Measurements from ENCODE around the gene MEPCE. TPM values are rescaled to one million over a fixed set of nuclear protein-coding genes. Genes with fewer than 3 reads are reported as not detected.
A peak's percentile ranks its signal among the peaks of the same experiment; 100 is the strongest.

The MEPCE gene
- total RNA-seq, 2 experiments from 2014 or later, result 52.6 to 57.0 TPM

DNA sequence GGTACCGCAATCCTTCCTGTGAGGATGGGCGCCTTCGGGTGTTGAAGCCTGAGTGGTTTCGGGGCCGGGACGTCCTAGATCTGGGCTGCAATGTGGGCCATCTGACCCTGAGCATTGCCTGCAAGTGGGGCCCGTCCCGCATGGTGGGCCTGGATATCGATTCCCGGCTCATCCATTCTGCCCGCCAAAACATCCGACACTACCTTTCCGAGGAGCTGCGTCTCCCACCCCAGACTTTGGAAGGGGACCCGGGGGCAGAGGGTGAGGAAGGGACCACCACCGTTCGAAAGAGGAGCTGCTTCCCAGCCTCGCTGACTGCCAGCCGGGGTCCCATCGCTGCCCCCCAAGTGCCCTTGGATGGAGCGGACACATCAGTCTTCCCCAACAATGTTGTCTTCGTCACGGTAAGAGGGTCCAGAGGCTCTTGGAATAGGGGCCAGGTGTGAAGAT, 1.7 kb downstream of the MEPCE start:
- no peaks in the 10 kb centered on the region for H3K9me3 Mint-ChIP-seq
- DNase-seq (peak in 1 of 14 experiments; percentile 53), ATAC-seq (ENCODE audit: poor library complexity) (no peak)
- Histone ChIP-seq H3K36me3 (ENCODE audit: insufficient read depth, low read length) (peaks cover 30% of the 10 kb centered on the region), H3K4me3 (ENCODE audit: low read length) (no peak overlapping the region), H3K27me3 (ENCODE audit: control insufficient read depth in 1 of 2, insufficient read depth in 2 of 2, low read length in 2 of 2) (no peaks in the 10 kb centered on the region), H3K4me1 (ENCODE audit: insufficient read depth, low read length) (peaks cover 70% of the 10 kb centered on the region), H3K9me3 (ENCODE audit: control insufficient read depth in 1 of 2, insufficient read depth in 1 of 2, low read length in 2 of 2) (no peaks in the 10 kb centered on the region), H3K27ac (ENCODE audit: low read depth in 1 of 2, low read length in 2 of 2) (peak overlapping the region in 1 of 2 donors; percentile 35)
- H3K4me1 Mint-ChIP-seq (ENCODE audit: low read depth), result peaks cover 64% of the 10 kb centered on the region
- peak overlapping the region; percentile 100 for H3K27ac Mint-ChIP-seq
- intact Hi-C loops (cut with DNase I, micrococcal nuclease), result loop anchor here in 1 of 2 experiments (10.0 kb wide), 1 partner anchor 823 kb away; no protein-coding TSS in a partner anchor
- CTCF ChIA-PET, result no interaction called here
- POLR2A ChIA-PET, result interaction anchor here (3.9 kb wide), 1 partner anchor 8 kb away, joined by 84 read pairs; the partner anchor contains the start of gene PPP1R35
- no peak for TF ChIP-seq CTCF (IDR thresholded peaks at IDR 0.05)
- H3K4me3 Mint-ChIP-seq, result peak overlapping the region; percentile 95
- H3K36me3 Mint-ChIP-seq (ENCODE audit: low read depth), result peaks cover 70% of the 10 kb centered on the region
- H3K27me3 Mint-ChIP-seq, result peaks cover 11% of the 10 kb centered on the region

- Histone ChIP-seq H3K27me3 (ENCODE audit: control insufficient read depth in 1 of 2, insufficient read depth in 2 of 2, low read length in 2 of 2) (no peaks in the 10 kb centered on the region), H3K4me3 (ENCODE audit: low read length) (no peak overlapping the region), H3K9me3 (ENCODE audit: control insufficient read depth in 1 of 2, insufficient read depth in 1 of 2, low read length in 2 of 2) (no peaks in the 10 kb centered on the region), H3K36me3 (ENCODE audit: insufficient read depth, low read length) (peaks cover 30% of the 10 kb centered on the region), H3K4me1 (ENCODE audit: insufficient read depth, low read length) (peaks cover 76% of the 10 kb centered on the region), H3K27ac (ENCODE audit: low read depth in 1 of 2, low read length in 2 of 2) (peak overlapping the region in 1 of 2 donors; percentile 16)
- TF ChIP-seq CTCF (IDR thresholded peaks at IDR 0.05), result no peak
- CTCF ChIA-PET, result no interaction called here
- DNase-seq (no peak), ATAC-seq (ENCODE audit: poor library complexity) (no peak)
- peak overlapping the region; percentile 95 for H3K4me3 Mint-ChIP-seq
- H3K4me1 Mint-ChIP-seq (ENCODE audit: low read depth), result peaks cover 67% of the 10 kb centered on the region
- POLR2A ChIA-PET, result no interaction called here
- intact Hi-C loops (cut with DNase I, micrococcal nuclease), result loop anchor here in 1 of 2 experiments (10.0 kb wide), 1 partner anchor 823 kb away; no protein-coding TSS in a partner anchor
- H3K27ac Mint-ChIP-seq, result peak overlapping the region; percentile 100
- H3K9me3 Mint-ChIP-seq, result no peaks in the 10 kb centered on the region
- H3K27me3 Mint-ChIP-seq, result peaks cover 11% of the 10 kb centered on the region
- peaks cover 74% of the 10 kb centered on the region for H3K36me3 Mint-ChIP-seq (ENCODE audit: low read depth)
Measured at GRCh38 chr7:100432053-100432452, 2.4 kb downstream of the MEPCE start.

GRCh38 chr7:100432621-100433275, 3.1 kb downstream of the MEPCE start:
- no peak for ATAC-seq (ENCODE audit: poor library complexity)
- DNase-seq, result peak in 1 of 14 experiments; percentile 38
- no peak overlapping the region for H3K4me3 ChIP-seq (ENCODE audit: low read length)
- no peaks in the 10 kb centered on the region for H3K9me3 ChIP-seq (ENCODE audit: control insufficient read depth in 1 of 2, insufficient read depth in 1 of 2, low read length in 2 of 2)
- peaks cover 77% of the 10 kb centered on the region for H3K4me1 ChIP-seq (ENCODE audit: insufficient read depth, low read length)
- CTCF ChIA-PET, result no interaction called here
- intact Hi-C loops (cut with DNase I, micrococcal nuclease), result loop anchor here in 1 of 2 experiments (10.0 kb wide), 1 partner anchor 822 kb away; no protein-coding TSS in a partner anchor
- H3K36me3 ChIP-seq (ENCODE audit: insufficient read depth, low read length), result peaks cover 30% of the 10 kb centered on the region
- POLR2A ChIA-PET, result interaction anchor here (1.2 to 1.4 kb wide), 2 partner anchors 32 to 284 kb away, joined by 3 to 4 read pairs; partner anchors contain the start of gene LAMTOR4
- Mint-ChIP-seq H3K27me3 (peaks cover 11% of the 10 kb centered on the region), H3K4me3 (peak overlapping the region; percentile 95), H3K4me1 (ENCODE audit: low read depth) (peaks cover 67% of the 10 kb centered on the region), H3K27ac (peak overlapping the region; percentile 100), H3K9me3 (no peaks in the 10 kb centered on the region), H3K36me3 (ENCODE audit: low read depth) (peaks cover 74% of the 10 kb centered on the region)
- H3K27ac ChIP-seq (ENCODE audit: low read depth in 1 of 2, low read length in 2 of 2), result no peak overlapping the region
- TF ChIP-seq CTCF (IDR thresholded peaks at IDR 0.05), result no peak
- no peaks in the 10 kb centered on the region for H3K27me3 ChIP-seq (ENCODE audit: control insufficient read depth in 1 of 2, insufficient read depth in 2 of 2, low read length in 2 of 2)
